ENCODE measurements around the gene KIAA0513. TPM values are rescaled to one million over a fixed set of nuclear protein-coding genes. Genes with fewer than 3 reads are reported as not detected.

KIAA0513 gene
- total RNA-seq, 4 donors from 2014 or later, result 6.2 to 8.4 (median 7.5) TPM

DNA sequence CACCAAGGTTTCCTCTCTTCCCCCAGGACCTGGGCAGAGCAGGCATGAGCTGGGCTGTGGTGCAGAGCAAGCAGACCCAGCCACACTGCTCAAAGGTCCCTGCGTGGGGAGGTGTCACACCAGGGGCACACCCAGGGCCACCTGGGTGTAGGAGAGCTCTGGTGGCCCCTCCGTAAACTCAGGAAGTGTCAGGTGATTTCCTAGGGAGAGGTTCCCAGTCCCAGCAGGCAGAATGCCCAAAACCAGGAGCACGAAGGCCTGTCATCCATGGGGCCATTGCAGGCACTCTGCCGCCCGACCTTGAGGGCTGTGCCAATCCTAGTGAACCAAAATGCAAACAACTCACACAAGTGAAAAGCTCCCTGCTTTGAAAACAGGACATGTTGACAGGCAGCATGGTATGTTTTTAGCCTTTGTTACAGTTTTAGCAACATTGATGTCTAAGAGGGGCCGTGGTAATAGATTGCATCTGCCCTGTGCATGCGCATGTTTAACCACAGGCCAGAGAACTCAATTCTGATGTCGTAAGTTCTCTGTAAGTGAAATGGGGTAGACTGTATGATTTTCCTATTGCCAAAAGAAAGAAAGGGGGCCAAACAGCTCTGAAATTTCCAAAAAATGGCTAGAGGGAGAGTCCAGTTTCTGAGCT is 63.4 kb downstream of the KIAA0513 start:
- intact Hi-C loops (cut with DNase I), result no loop called here
- H3K4me3 ChIP-seq (replicated peaks in 1 of 3), result no peak overlapping the region
- TF ChIP-seq, protein P1, sequence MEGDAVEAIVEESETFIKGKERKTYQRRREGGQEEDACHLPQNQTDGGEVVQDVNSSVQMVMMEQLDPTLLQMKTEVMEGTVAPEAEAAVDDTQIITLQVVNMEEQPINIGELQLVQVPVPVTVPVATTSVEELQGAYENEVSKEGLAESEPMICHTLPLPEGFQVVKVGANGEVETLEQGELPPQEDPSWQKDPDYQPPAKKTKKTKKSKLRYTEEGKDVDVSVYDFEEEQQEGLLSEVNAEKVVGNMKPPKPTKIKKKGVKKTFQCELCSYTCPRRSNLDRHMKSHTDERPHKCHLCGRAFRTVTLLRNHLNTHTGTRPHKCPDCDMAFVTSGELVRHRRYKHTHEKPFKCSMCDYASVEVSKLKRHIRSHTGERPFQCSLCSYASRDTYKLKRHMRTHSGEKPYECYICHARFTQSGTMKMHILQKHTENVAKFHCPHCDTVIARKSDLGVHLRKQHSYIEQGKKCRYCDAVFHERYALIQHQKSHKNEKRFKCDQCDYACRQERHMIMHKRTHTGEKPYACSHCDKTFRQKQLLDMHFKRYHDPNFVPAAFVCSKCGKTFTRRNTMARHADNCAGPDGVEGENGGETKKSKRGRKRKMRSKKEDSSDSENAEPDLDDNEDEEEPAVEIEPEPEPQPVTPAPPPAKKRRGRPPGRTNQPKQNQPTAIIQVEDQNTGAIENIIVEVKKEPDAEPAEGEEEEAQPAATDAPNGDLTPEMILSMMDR (IDR thresholded peaks at IDR 0.05), result no peak
- no peak for TF ChIP-seq POLR2A (IDR thresholded peaks at IDR 0.05)
- no peaks in the 10 kb centered on the region for H3K36me3 ChIP-seq
- WGBS, 2 donors, result 69 to 72% methylated on average over 4 to 6 of the region's 8 CpGs
- no peaks in the 10 kb centered on the region for H3K9me3 ChIP-seq
- peak; percentile 43 to 62 for DNase-seq
- peaks cover 18 to 24% of the 10 kb centered on the region in 2 donors for H3K4me1 ChIP-seq
- H3K27me3 ChIP-seq, result no peaks in the 10 kb centered on the region
- peak overlapping the region; percentile 7 to 42 (median 23) for H3K27ac ChIP-seq

DNA sequence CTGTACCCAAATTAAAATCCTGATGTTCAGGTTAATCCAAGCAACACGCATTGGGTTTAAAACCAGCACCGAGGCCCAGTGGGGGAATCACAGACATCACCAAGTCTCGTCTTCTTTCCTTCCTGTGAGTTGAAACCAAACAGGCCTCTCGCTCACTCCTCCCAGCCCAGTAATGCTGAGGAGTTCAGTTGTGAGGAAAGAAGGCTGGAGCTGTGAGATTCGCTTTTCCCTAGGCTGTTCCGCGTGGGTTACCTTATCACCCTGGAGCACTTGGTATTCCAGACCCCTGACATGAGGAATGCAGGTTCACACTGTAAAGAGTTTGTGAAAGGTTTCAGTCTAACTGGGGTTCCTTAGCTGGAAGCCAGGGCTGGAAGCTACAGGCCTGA is 63.9 kb downstream of the KIAA0513 start:
- no peaks in the 10 kb centered on the region for H3K36me3 ChIP-seq
- DNase-seq, result no peak
- no peaks in the 10 kb centered on the region for H3K27me3 ChIP-seq
- no peaks in the 10 kb centered on the region for H3K9me3 ChIP-seq
- no peak overlapping the region for H3K27ac ChIP-seq
- TF ChIP-seq POLR2A (IDR thresholded peaks at IDR 0.05), result no peak
- TF ChIP-seq, protein P1 (IDR thresholded peaks at IDR 0.05), result no peak
- H3K4me3 ChIP-seq (replicated peaks in 1 of 3), result no peak overlapping the region
- WGBS, 2 donors, result 89 to 92% methylated on average over 7 of the region's 7 CpGs
- H3K4me1 ChIP-seq, result peaks cover 18 to 24% of the 10 kb centered on the region in 2 donors
- intact Hi-C loops (cut with DNase I), result no loop called here

DNA sequence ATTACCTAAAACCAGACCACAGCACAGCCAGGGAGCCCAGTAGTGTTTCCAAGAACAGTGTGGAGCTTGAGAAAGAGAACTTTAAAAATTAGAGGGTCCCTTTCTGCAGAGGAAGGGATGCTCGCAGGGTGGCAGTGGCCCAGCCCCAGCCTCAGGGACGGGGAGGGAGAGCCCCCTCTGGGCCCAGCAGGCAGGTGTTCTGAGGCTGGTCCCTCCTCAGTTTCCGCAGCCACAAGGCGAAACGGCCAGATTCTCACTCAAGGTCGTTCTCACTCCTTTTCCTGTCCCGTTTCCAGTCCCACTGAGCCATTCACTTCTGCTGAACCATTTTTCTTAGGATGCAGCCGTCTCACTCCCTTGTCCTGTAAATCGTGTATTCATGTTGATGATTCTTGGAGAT is 64.7 kb downstream of the KIAA0513 start:
- Histone ChIP-seq H3K4me3 (replicated peaks in 1 of 3) (no peak overlapping the region), H3K36me3 (no peaks in the 10 kb centered on the region), H3K27me3 (no peaks in the 10 kb centered on the region), H3K9me3 (no peaks in the 10 kb centered on the region), H3K27ac (no peak overlapping the region), H3K4me1 (peaks cover 18 to 24% of the 10 kb centered on the region in 2 donors)
- 76 to 85% methylated on average over 9 of the region's 9 CpGs for WGBS, 2 donors
- TF ChIP-seq, protein P1 (IDR thresholded peaks at IDR 0.05), result no peak
- no peak for TF ChIP-seq POLR2A (IDR thresholded peaks at IDR 0.05)
- intact Hi-C loops (cut with DNase I), result no loop called here
- DNase-seq, result no peak

DNA sequence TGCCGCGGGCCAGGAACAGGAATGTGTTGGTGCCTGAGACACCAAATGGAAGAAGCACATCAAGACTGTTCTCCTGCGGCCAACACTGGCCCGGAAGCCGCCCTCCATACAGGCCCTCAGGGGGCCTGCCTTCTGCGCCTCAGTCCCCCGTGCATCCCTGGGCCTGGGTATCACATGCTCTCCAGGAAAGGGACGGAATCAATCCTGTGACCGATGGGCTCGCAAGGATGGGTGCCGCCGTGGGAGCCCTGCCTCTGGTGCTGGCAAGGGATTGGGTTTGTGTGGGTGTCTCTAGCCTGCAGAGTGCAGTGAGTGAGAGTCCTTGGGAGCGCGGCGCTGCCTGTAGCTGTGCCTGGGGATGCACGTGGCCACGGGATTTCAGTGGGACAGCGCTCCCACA is 65.3 kb downstream of the KIAA0513 start:
- no peak for DNase-seq
- H3K36me3 ChIP-seq, result no peaks in the 10 kb centered on the region
- H3K9me3 ChIP-seq, result no peaks in the 10 kb centered on the region
- H3K27me3 ChIP-seq, result no peaks in the 10 kb centered on the region
- TF ChIP-seq, protein P1 (IDR thresholded peaks at IDR 0.05), result no peak
- TF ChIP-seq POLR2A (IDR thresholded peaks at IDR 0.05), result no peak
- no peak overlapping the region for H3K4me3 ChIP-seq (replicated peaks in 1 of 3)
- intact Hi-C loops (cut with DNase I), result no loop called here
- WGBS, 2 donors, result 84 to 91% methylated on average over 11 to 18 of the region's 18 CpGs
- peaks cover 18 to 24% of the 10 kb centered on the region in 2 donors for H3K4me1 ChIP-seq
- H3K27ac ChIP-seq, result no peak overlapping the region

DNA sequence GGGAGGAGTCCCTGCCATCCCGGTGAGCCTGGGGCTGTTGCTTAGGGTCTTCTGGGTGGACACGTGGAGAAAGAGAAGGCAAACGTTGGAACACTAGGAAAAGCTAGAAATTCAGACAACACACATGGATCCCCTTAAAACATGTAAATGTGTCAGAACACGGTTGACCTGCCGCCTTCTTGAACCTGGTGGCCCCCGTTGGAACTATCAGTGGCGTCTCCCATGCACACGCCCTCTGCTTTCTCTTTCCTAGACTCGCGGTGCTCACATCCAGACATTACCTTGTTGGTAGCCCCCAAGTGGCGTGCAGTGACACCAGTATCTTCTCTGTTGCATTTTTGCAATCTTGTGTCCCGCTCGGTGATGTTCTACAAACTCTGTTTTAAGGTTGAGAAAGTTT is 66.1 kb downstream of the KIAA0513 start:
- no peaks in the 10 kb centered on the region for H3K9me3 ChIP-seq
- H3K36me3 ChIP-seq, result no peaks in the 10 kb centered on the region
- no peaks in the 10 kb centered on the region for H3K27me3 ChIP-seq
- TF ChIP-seq, protein P1 (IDR thresholded peaks at IDR 0.05), result no peak
- TF ChIP-seq POLR2A (IDR thresholded peaks at IDR 0.05), result no peak
- H3K4me3 ChIP-seq (replicated peaks in 1 of 3), result no peak overlapping the region
- no peak overlapping the region for H3K27ac ChIP-seq
- WGBS, 2 donors, result 85 to 89% methylated on average over 13 of the region's 13 CpGs
- no peak for DNase-seq
- peaks cover 18 to 24% of the 10 kb centered on the region in 2 donors for H3K4me1 ChIP-seq
- intact Hi-C loops (cut with DNase I), result no loop called here

All from thyroid gland (tissue), 4 donors.